Gastroesophageal sphincter (tissue), 4 donors: Measurements from ENCODE around the gene ATG4A. TPM values are rescaled to one million over a fixed set of nuclear protein-coding genes. Genes with fewer than 3 reads are reported as not detected.

Source experiments
- ATAC-seq: fragments of 150-250 bp; one replicate; pipeline ENCODE4 v1.9.1; 2016; ENCODE audit warnings: mild to moderate bottlenecking, moderate library complexity
- H3K27ac ChIP-seq, 4 donors: fragments of 200-600 bp; sonication (generic) in 3 of 4; 1 replicate in 3 of 4; 2 replicates in 1 of 4; pipeline ENCODE4 v1.5.1; 2016 to 2019
- H3K27me3 ChIP-seq: fragments of 200-600 bp; sonication (generic); one replicate; pipeline ENCODE4 v1.5.1; 2019
- H3K36me3 ChIP-seq, 2 donors: fragments of 200-600 bp; sonication (generic); one replicate each; pipeline ENCODE4 v1.5.1; 2019; ENCODE audit warnings: control low read depth in 1 of 2
- H3K4me1 ChIP-seq, 3 donors: fragments of 200-600 bp; sonication (generic); 1 replicate in 2 of 3; 2 replicates in 1 of 3; pipeline ENCODE4 v1.5.1; 2016 to 2019; ENCODE audit warnings: control low read depth in 2 of 3
- H3K4me3 ChIP-seq, 2 donors: fragments of 200-600 bp; sonication (generic); one replicate each; pipeline ENCODE4 v1.5.1; 2019; ENCODE audit warnings: mild to moderate bottlenecking in 1 of 2, moderate library complexity in 1 of 2
- H3K9me3 ChIP-seq, 3 donors: fragments of 200-600 bp; sonication (generic); one replicate each; pipeline ENCODE4 v1.5.1; 2017 to 2019; ENCODE audit warnings: control low read depth in 2 of 3
- CTCF ChIP-seq, 4 experiments: fragments of 200-600 bp in 2 of 4; fragments of 450-650 bp in 2 of 4; sonication (generic) in 1 of 4; IDR thresholded peaks; one replicate each; pipeline ENCODE4 v1.5.1; 2017 to 2019; ENCODE audit warnings: antibody characterized with exemption in 4 of 4, mild to moderate bottlenecking in 2 of 4, moderate library complexity in 2 of 4
- EP300 ChIP-seq: sonication (generic); formaldehyde crosslinking; IDR thresholded peaks from one replicate; pipeline ENCODE4 v1.6.1; 2017; ENCODE audit warnings: antibody characterized with exemption, mild to moderate bottlenecking
- POLR2A ChIP-seq, 2 donors: fragments of 450-650 bp; IDR thresholded peaks; one replicate each; pipeline ENCODE4 v1.6.1; 2017; ENCODE audit warnings: antibody characterized with exemption in 2 of 2, mild to moderate bottlenecking in 2 of 2, moderate library complexity in 1 of 2
- POLR2AphosphoS5 ChIP-seq: sonication (generic); formaldehyde crosslinking; IDR thresholded peaks from one replicate; pipeline ENCODE4 v1.6.1; 2017; ENCODE audit warnings: antibody characterized with exemption
- WGBS, 2 donors: methylation state at CpG; one replicate each; pipeline ENCODE4 v1.1.5; 2018; ENCODE audit warnings: low coverage in 1 of 2; 5-methylcytosine and 5-hydroxymethylcytosine counted together
- total RNA-seq, 4 donors: library from RNA; depleted of rRNA; stranded (reverse); fragments of >200 nt; gene quantifications; one replicate each; pipeline ENCODE4 v1.1.0, GENCODE V29; 2016

Gene ATG4A
- total RNA-seq, 4 donors from 2014 or later: 9.3 to 13.6 (median 11.8) TPM

GRCh38 chrX:108090491-108091263, 901 bp upstream of the ATG4A start:
- peaks cover 0 to 21% of the 10 kb centered on the region in 2 donors for H3K36me3 ChIP-seq
- TF ChIP-seq EP300 (no peak), POLR2AphosphoS5 (no peak), POLR2A (IDR thresholded peaks at IDR 0.05) (no peak), CTCF (IDR thresholded peaks at IDR 0.05) (no peak)
- 2 to 34% methylated on average over 11 to 12 of the region's 20 CpGs for WGBS, 2 donors
- peak overlapping the region; percentile 65 to 84 for H3K4me3 ChIP-seq
- no peaks in the 10 kb centered on the region for H3K9me3 ChIP-seq
- ATAC-seq: no peak
- no peaks in the 10 kb centered on the region for H3K27me3 ChIP-seq
- peak overlapping the region; percentile 86 to 88 (median 87) for H3K27ac ChIP-seq
- H3K4me1 ChIP-seq: peaks cover 0 to 29% (median 0%) of the 10 kb centered on the region in 3 donors

- 16 to 70% methylated on average over 2 to 3 of the region's 15 CpGs for WGBS, 2 donors
- H3K9me3 ChIP-seq: no peaks in the 10 kb centered on the region
- peaks cover 0 to 10% of the 10 kb centered on the region in 2 donors for H3K36me3 ChIP-seq
- H3K4me3 ChIP-seq: peak overlapping the region; percentile 38 to 65
- peak; percentile 23 for ATAC-seq
- TF ChIP-seq POLR2A (IDR thresholded peaks at IDR 0.05) (no peak), POLR2AphosphoS5 (no peak), CTCF (IDR thresholded peaks at IDR 0.05) (no peak), EP300 (no peak)
- peaks cover 0 to 29% (median 0%) of the 10 kb centered on the region in 3 donors for H3K4me1 ChIP-seq
- peak overlapping the region in 3 of 4 donors; percentile 86 to 87 (median 87) for H3K27ac ChIP-seq
- no peaks in the 10 kb centered on the region for H3K27me3 ChIP-seq
Measured at GRCh38 chrX:108091878-108092291, 307 bp downstream of the ATG4A start.

GRCh38 chrX:108097380-108097779, 5.8 kb downstream of the ATG4A start:
- no peak for ATAC-seq
- no peaks in the 10 kb centered on the region for H3K9me3 ChIP-seq
- 85 to 93% methylated on average over 2 of the region's 2 CpGs for WGBS, 2 donors
- H3K36me3 ChIP-seq: no peaks in the 10 kb centered on the region
- peaks cover 0 to 3% (median 0%) of the 10 kb centered on the region in 3 donors for H3K4me1 ChIP-seq
- H3K27ac ChIP-seq: no peak overlapping the region
- H3K4me3 ChIP-seq: no peak overlapping the region
- TF ChIP-seq CTCF (IDR thresholded peaks at IDR 0.05): no peak
- TF ChIP-seq POLR2AphosphoS5: no peak
- no peak for TF ChIP-seq EP300
- TF ChIP-seq POLR2A (IDR thresholded peaks at IDR 0.05): no peak
- no peaks in the 10 kb centered on the region for H3K27me3 ChIP-seq

GRCh38 chrX:108105473-108105872, 13.9 kb downstream of the ATG4A start:
- TF ChIP-seq EP300: no peak
- no peak for TF ChIP-seq CTCF (IDR thresholded peaks at IDR 0.05)
- Histone ChIP-seq H3K4me1 (no peaks in the 10 kb centered on the region), H3K4me3 (no peak overlapping the region), H3K9me3 (no peaks in the 10 kb centered on the region), H3K36me3 (no peaks in the 10 kb centered on the region), H3K27ac (no peak overlapping the region), H3K27me3 (no peaks in the 10 kb centered on the region)
- ATAC-seq: no peak

GRCh38 chrX:108114541-108114940, 23.0 kb downstream of the ATG4A start:
- no peaks in the 10 kb centered on the region for H3K27me3 ChIP-seq
- no peak for TF ChIP-seq EP300
- TF ChIP-seq POLR2AphosphoS5: no peak
- no peak for TF ChIP-seq POLR2A (IDR thresholded peaks at IDR 0.05)
- TF ChIP-seq CTCF (IDR thresholded peaks at IDR 0.05): no peak
- no peak overlapping the region for H3K4me3 ChIP-seq
- no peaks in the 10 kb centered on the region for H3K9me3 ChIP-seq
- no peaks in the 10 kb centered on the region for H3K36me3 ChIP-seq
- no peak overlapping the region for H3K27ac ChIP-seq
- peaks cover 0 to 12% (median 0%) of the 10 kb centered on the region in 3 donors for H3K4me1 ChIP-seq
- ATAC-seq: no peak
